ENCODE measurements around the gene CA10. TPM values are rescaled to one million over a fixed set of nuclear protein-coding genes. Genes with fewer than 3 reads are reported as not detected.

CA10 gene
- total and polyA plus RNA-seq, 2 donors (not counting 3 experiments of a cell fraction or from before 2014, with no cell fraction given) = not detected

GRCh38 chr17:51650202-51650601, 508.3 kb downstream of the CA10 start:
- Histone ChIP-seq H3K4me2 (ENCODE audit: insufficient read depth, low read length) (no peak overlapping the region), H3K4me3 (replicated peaks in 1 of 3; ENCODE audit: insufficient read depth in 1 of 3, low read depth in 1 of 3, low read length in 3 of 3) (no peak overlapping the region), H3K36me3 (ENCODE audit: control insufficient read depth in 2 of 2, extremely low read depth in 1 of 2, insufficient read depth in 2 of 2, low read length in 2 of 2) (no peaks in the 10 kb centered on the region), H3K79me2 (ENCODE audit: control insufficient read depth, insufficient read depth, low read length) (no peaks in the 10 kb centered on the region), H3K27ac (ENCODE audit: insufficient read depth, low read depth, low read length) (no peak overlapping the region), H3K9me1 (replicated peaks; ENCODE audit: control insufficient read depth, extremely low read depth, insufficient read depth, low read length) (no peaks in the 10 kb centered on the region), H3K9ac (replicated peaks; ENCODE audit: extremely low read depth, insufficient read depth, low read length) (no peak overlapping the region), H3K9me3 (replicated peaks; ENCODE audit: control insufficient read depth, insufficient read depth, low read length) (no peaks in the 10 kb centered on the region), H2AFZ (ENCODE audit: low read depth, low read length) (no peak overlapping the region), H3K4me1 (ENCODE audit: control insufficient read depth, extremely low read depth, insufficient read depth, low read length) (no peaks in the 10 kb centered on the region), H3K27me3 (ENCODE audit: control insufficient read depth in 2 of 2, insufficient read depth in 2 of 2, low read length in 2 of 2) (no peaks in the 10 kb centered on the region), H4K20me1 (replicated peaks; ENCODE audit: control insufficient read depth, extremely low read depth, insufficient read depth, low read length) (no peaks in the 10 kb centered on the region)
- no peak for DNase-seq (ENCODE audit: low read depth, low spot score)
- intact Hi-C loops (cut with micrococcal nuclease) = no loop called here
- dilution Hi-C loops (cut with MboI; ENCODE audit: extremely low pct_ligation_motif_present, low sequenced_read_pairs) = no loop called here
- TF ChIP-seq MAX (IDR thresholded peaks at IDR 0.05; ENCODE audit: insufficient read depth, insufficient read length) (no peak), POLR2A (IDR thresholded peaks at IDR 0.05; ENCODE audit: low read depth, low read length) (no peak), EZH2 (IDR thresholded peaks at IDR 0.05; ENCODE audit: borderline replicate concordance, low read depth, low read length, severe bottlenecking) (no peak), FOS (IDR thresholded peaks at IDR 0.05; ENCODE audit: borderline replicate concordance, insufficient read depth, low read length) (no peak), GATA2 (IDR thresholded peaks at IDR 0.05; ENCODE audit: insufficient read depth, insufficient read length, low read depth, low read length) (no peak), MYC (IDR thresholded peaks at IDR 0.05; ENCODE audit: low read depth, low read length) (no peak), POLR2AphosphoS5 (IDR thresholded peaks at IDR 0.05; ENCODE audit: insufficient read depth, low read depth, low read length) (no peak), CTCF (IDR thresholded peaks at IDR 0.05; ENCODE audit: extremely low read depth in 1 of 2, insufficient read depth in 1 of 2, low read depth in 1 of 2, low read length in 2 of 2) (no peak), JUN (IDR thresholded peaks at IDR 0.05; ENCODE audit: borderline replicate concordance, insufficient read depth, insufficient read length, low read depth) (no peak)
- FAIRE-seq = no peak
- CTCF ChIA-PET = no interaction called here
- POLR2A ChIA-PET = no interaction called here
- BruUV-seq (replicated peaks) = no TSS peak
